HG02938 (cell line): ENCODE results near the gene CINP.
"Not testable (repeated sequence)": the region's sequence is repeated elsewhere in the genome, so short reads cannot be mapped to it uniquely, and the experiment has no call there.

ENCODE experiments used
- ATAC-seq: cut with Tn5 transposase; IDR thresholded peaks from one replicate; pipeline ENCODE4 v1.9.1; 2021; ENCODE audit warnings: mild to moderate bottlenecking, moderate library complexity; ENCODE audit not compliant: unreplicated experiment

The CINP gene

GRCh38 chr14:102321456-102322422, 41.0 kb downstream of the CINP start:
- no peak for ATAC-seq

- ATAC-seq = no peak
These were observed 41.8 kb downstream of the CINP start for GRCh38 chr14:102320671-102321455.

GRCh38 chr14:102320033-102320660, 42.5 kb downstream of the CINP start:
- peak; percentile 34 for ATAC-seq

GRCh38 chr14:102319351-102320032, 43.2 kb downstream of the CINP start, which contains the start of gene ZNF839:
TSS of gene ZNF839 (plus strand) at chr14:102319746. CDS start at chr14:102319766, 20 bp downstream.
- ATAC-seq = peak; percentile 54

- ATAC-seq = no peak
These were observed 43.9 kb downstream of the CINP start for GRCh38 chr14:102318781-102319276.

- ATAC-seq = no peak
These were observed 45.0 kb downstream of the CINP start for GRCh38 chr14:102317564-102318248.

- peak; percentile 52 for ATAC-seq
These were observed 45.7 kb downstream of the CINP start for GRCh38 chr14:102316743-102317563.

- no peak for ATAC-seq
These were observed 46.4 kb downstream of the CINP start for GRCh38 chr14:102316338-102316742.

GRCh38 chr14:102315121-102315520, 47.6 kb downstream of the CINP start:
- ATAC-seq = no peak

GRCh38 chr14:102314242-102315011, 48.3 kb downstream of the CINP start:
- peak; percentile 48 for ATAC-seq

GRCh38 chr14:102304611-102305506, 57.8 kb downstream of the CINP start, which contains the start of gene MOK:
TSS of gene MOK (minus strand) at chr14:102305164. CDS start at chr14:102304968, 196 bp downstream.
- ATAC-seq = peak; percentile 87

- no peak for ATAC-seq
These were observed 59.0 kb downstream of the CINP start for GRCh38 chr14:102303664-102304063.

- ATAC-seq = not testable (repeated sequence)
These were observed 64.2 kb downstream of the CINP start for GRCh38 chr14:102298303-102299070.
